CD4-positive, alpha-beta T cell treated with Interleukin-4 for 1 hour (primary cell): Measurements from ENCODE around the gene CRACR2A.

Experiments
- DNase-seq, 2 donors: peaks; one replicate each; pipeline ENCODE4 v3.0.0-alpha.2; 2020 to 2022

The CRACR2A gene

DNA sequence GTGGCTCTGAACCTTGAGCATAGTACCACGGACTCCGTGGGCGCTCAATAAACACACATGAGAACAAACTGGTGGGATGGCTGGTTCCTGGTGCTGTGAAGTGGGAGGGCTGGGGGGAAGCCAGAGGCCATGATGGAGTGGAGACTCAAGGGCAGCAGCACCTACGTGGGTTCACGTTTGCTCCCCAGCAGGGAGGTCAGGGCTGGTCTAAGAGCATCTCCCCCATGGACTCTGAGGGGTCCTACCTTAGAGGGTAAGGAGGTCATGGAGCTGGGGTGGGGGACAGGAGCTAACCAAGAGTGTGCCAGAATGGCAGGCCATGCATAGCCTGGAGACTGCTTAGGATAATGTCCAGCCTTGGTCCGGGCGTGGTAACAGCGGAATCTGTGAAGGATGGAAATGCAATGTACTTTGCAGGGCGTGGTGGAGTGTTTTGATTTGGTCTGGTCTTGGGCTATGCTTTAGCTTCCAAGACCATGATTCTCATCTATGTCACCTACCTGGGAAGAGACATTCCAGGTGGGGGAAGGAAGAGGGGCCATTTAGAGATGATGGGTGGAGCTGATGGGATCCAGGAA, 158.9 kb downstream of the CRACR2A start:
- no peak for DNase-seq

DNA sequence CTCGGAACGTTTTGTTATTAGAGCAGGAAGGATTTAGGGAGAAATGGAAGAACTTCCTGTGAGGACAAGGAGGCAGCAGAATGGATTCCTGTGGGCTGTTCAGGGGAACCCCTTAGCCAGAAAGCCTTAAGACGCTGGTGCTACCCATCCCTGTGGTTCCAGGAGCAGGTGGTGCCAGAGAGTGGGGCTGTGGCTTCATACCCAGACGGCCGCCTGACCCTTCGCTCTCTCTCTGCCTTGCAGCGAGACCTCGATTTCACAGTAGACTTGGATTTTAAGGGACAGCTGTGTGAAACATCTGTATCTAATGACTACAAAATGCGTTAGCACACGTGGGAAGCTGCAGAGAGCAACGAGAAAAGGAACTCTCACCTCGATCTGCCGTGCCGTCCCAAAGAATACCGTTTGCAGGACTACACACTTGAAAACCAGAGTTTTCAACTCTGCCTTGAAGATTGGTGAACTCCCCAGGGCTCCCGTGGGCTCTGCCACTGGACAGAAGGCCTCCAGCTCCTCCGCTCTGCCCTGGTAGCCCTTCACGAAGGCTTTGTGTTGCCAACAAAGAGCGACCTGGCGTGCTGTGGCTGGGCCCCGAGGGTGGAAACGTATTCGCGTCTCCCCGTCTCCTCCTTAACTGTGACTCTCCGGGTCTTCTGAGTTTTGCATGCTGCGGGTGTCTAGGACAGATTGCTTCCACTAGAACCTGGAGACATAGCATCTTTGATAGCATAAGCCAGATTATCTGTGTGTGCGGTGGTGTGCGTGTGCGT, 159.9 kb downstream of the CRACR2A start:
- DNase-seq, result no peak

DNA sequence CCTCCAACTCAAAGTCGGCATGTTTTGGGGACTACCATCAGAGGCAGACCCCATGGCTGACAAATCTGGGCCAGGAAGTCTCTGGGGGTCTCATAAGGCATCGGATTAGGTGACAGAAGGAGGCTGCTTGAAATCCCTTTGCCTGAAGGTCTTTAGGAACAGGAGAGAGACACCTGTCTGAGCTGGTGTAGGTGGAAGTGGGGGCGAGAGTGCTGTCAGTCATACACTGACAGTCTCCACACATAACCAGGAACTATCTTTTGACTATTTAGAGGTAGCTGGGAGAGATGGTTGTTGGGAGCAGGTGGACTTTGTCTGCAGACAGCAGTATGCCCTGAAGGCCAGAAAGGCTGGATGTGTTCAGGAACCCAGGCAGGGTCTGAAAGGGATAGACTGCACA, 163.2 kb downstream of the CRACR2A start:
- DNase-seq, result no peak

DNA sequence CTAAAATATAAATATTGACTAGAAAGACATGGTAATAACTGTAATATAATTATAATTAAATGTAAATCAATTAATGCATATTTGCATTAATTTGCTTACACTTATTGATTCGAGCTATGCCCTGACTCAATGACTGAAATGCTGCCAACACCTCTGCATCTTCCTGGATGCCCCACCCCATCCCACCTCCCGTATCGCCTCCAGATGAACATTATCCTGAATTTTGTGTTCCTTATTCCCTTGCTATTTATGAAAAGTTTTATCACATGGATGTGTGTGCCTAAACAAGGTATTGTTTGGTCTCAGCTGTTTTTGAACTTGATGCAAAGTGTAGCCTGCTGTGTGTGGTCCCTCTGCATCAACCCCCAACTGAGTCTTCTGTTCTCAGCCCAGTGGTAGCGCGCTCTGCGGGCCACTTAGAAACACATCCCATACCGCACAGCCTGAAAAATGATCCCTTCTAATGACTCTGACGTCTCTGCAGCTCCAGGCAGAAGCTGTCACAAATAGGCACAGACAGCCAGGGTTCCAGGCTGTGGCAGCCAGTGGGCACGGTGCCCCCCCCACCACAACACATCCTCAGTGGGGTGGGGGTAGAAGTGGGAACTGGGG, 165.4 kb downstream of the CRACR2A start:
- DNase-seq, result no peak

DNA sequence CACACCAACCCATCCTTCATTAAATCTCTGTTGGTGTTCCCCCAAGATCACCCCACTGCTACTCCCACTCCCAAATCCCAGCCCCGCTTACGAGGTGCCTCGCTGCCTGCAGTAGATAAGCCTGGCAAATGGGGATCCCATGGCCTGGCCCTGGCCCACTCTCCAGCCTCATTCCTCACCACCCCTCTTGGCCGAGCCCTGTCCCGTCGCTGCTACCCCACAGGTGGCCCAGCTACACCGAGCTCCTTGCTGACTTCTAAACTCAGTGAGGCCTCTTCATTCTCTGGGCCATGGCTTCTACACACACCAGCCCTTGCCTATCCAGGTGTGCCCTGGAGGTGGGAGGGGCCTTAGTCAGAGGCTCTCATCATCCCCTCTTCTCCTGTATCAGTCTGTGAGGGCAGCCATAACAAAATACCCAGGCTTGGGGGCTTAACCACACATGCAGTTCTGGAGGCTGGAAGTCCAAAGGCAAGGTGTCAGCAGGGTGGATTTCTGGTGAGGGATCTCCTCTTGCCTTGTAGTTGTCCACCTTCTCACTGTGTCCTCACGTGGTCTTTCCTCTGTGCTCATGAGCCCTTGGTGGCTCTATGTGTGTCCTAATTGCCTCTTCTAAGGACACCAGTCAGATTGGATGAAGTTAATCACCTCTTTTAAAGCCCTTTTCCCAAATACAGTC, 169.1 kb downstream of the CRACR2A start:
- DNase-seq, result no peak

DNA sequence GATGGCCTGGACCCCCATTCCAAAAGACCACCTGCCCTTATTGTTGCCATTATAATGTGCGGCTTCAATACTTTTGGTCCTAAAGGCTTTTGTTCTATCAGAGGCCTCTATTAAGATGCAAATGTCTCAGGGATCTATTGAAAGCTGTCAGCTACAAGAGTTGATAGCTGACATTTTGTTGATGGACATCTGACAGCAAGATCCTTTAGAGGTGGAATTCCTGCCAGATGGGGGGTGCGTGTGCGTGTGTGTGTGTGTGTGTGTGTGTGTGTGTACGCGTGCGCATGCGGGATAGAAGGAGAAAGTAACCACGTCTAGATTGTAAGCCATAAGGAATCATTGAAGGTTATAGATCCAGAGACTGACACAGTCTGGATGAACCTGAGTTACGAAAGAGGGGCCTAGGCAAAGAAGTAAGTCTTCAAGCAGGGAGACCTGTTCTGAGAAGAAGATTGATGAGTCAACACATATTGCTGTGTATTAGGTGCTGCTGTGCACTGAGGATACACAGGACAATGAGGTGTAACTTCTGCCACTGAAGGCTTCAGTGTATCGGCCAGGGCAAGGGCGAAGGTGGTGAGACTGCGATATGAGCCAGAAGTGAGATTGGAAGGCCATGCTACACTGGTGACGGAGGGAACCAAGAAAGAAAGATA, 172.7 kb downstream of the CRACR2A start:
- DNase-seq, result no peak

DNA sequence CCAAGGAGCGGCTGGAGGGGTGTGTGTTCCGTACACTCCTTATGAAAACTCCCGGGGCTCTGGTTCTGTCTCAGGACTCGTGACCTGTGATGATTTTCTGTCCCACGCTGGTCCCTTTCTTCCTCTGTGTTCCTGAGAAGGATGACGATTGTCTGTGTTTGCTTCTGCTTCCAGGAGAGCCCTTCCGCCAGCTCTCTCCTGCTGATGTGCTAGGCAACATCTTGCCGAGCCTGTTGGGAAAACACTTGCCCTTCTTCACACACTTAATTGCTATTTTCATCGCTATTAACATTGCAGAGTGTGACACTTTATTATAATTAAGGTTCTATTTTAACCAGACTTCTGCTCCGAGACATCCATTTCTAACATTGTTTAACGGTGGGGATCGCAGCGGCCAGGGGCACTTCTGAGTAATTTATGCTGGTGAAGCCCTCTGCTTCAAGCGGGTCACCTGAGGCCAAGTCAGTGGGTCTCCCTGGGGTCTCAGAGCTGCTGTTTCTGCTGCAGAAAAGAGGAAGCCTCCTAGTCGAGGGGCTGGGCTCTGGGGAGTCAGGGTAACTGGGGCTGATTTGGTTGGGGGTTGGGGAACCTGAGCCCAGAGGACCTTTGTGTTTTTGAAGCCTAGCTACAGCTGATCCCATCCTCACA, 173.3 kb downstream of the CRACR2A start:
- DNase-seq, result no peak

DNA sequence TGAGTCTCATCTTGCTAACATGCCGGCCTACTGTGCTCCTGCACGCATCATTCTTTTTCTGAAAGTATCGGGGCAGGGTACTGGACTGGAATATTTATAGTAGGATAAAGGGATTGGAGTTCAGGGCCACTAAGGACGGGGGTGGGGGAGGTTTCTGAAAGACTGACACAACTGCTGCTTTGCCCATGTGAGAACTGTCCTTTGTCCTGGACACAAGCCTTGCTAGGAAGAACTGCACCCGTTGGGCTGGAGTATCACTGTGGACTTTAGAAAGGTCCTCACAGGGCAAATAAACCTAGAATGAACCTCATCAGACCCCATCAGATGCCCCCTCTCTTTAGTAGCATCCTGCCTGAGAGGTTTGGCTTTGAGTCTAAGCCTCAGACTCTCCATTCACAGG, 174.4 kb downstream of the CRACR2A start:
- no peak for DNase-seq

DNA sequence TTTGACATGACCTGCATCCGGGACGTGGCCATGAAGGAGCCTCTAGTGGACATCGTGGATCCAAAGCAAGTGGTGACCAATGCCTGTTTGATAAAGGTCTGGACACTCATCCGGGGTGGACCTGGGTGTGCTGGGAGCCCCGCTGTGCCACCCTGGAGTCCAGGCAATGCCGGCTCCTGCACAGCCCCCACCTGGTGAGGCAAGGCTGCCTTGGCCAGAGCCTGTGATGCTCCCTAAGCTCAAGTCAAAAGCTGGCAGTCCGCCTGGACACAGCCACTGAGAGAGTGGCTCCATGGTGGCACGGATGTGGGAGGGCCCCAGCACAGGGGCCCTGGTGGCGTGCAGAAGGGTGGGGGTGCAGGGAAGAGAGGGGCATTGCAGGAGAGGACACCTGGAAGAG, 176.0 kb downstream of the CRACR2A start:
- DNase-seq, result no peak

DNA sequence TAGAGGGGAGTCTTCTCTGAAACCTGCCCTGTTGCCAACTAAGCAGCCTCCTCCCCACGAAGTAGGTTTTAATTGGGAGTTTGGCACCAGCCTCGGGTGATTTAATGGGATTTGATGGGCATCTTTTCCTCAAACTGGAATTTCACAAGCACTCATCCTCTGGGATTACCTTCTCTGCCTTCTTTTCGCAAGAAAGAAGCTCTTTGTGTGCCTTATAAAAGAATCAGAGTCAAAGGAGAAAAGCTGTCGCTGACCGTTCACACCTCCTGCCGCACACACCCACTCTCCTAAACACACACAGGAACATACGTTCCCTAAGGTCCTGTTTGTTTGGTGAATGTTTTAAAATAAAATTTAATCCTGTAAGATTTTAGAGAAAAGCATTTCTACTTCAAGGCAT, 177.9 kb downstream of the CRACR2A start:
- no peak for DNase-seq

DNA sequence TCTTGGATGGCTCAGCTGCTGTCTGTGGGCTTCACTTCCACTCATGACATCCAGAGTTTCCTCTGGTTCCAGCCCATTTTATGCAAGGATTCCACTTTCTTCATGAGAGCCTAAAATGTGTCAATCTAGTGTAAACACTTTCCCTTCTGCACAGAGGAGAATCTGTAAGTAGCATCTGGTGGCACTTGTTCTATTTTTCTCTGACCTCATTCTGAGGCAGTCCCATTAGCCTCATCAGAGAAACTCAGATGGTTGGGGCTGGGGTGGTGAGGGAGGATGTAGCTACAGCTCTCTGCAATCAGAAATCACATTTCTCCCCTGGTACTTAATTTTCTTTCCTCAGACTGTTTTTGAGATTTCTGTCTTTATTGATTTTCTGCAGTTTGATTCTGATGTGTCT, 180.3 kb downstream of the CRACR2A start:
- DNase-seq, result no peak

DNA sequence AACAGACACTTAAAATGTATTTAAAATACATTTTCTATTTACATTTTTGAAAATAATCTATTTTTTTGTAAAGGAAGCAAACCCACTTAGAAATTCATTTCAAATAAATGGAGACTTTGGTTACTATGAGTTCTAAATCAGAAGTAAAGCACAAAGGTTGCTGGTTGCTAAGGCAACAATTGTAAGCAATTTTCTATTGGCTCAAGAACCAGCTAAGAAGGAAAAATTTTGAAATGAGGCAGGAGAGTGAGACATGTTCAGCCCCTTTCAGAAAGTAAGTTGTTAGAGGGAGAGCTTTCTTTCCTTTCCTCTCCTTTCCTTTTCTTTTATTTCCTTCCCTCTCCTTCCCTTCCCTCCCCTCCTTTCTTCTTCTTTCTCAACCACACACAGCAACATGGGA, 181.2 kb downstream of the CRACR2A start:
- DNase-seq, result no peak

DNA sequence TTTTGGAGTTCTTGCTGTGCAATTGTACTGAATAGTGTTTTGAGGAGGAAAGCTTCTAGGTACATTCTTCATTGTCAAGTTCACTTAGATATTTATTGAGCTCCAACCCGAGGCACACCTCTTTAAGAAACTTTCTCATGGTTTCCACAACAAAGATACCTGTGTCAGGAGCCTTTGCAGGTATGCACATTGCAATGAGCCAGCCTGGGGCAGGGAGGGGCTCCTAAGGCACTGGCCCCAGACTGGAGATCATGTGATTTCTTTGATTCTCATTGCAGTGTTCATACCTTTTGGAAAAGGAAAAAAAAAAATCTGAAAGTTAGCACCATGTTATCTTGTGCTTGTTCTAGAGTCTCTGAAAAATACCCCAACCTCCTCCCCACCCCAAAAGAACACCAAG, 181.6 kb downstream of the CRACR2A start:
- DNase-seq, result no peak

DNA sequence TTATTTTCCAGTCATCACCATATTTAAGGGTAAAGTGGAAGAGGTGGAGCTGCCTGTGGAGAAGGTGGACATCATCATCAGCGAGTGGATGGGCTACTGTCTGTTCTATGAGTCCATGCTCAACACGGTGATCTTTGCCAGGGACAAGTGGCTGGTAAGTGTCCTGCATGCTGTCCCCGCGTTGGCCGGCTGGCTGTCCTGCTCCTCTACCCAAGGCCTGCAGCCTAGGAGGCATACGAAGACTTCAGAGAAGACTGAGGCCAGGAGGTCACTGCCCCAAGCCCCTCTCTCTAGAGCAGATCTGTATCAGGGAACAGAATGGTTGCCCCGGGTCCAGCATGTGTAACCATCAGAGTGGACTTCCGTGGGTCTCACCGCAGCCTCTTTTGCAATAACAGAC, 184.2 kb downstream of the CRACR2A start:
- no peak for DNase-seq

DNA sequence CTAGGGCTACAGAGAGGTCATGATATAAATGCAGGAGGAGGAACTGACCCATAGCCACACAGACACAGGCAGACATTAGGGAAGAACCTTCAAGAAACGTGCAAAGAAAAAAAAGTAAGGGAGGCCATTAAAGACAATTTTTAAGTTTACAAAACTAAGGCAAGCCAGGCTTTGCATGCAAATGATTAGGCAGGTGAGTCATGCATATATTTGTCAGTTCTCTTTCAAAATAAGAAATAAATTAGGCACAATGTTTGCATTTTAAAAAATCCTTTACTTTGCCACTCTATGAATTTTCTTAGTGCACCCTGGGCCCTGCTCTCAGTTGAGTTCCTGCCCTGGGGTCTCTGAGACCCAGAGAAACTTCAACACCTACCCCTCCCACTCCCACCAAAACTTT, 186.9 kb downstream of the CRACR2A start:
- no peak for DNase-seq
